Vagina (tissue), 2 donors: ENCODE data around the gene TBXA2R.

Source experiments
- POLR2A ChIP-seq, 2 donors: fragments of 450-650 bp; IDR thresholded peaks; one replicate each; pipeline ENCODE4 v1.6.1; 2017; ENCODE audit warnings: antibody characterized with exemption in 2 of 2, mild to moderate bottlenecking in 2 of 2, moderate library complexity in 2 of 2
- TF ChIP-seq, protein P1 (sequence below), 3 experiments: fragments of 450-650 bp in 2 of 3; fragments of 200-600 bp in 1 of 3; sonication (generic) in 1 of 3; IDR thresholded peaks; one replicate each; pipeline ENCODE4 v1.5.1; 2017 to 2019; ENCODE audit warnings: antibody characterized with exemption in 3 of 3, mild to moderate bottlenecking in 2 of 3, moderate library complexity in 2 of 3

GRCh38 chr19:3577723-3578344, 28.8 kb downstream of the TBXA2R start:
- TF ChIP-seq, protein P1, sequence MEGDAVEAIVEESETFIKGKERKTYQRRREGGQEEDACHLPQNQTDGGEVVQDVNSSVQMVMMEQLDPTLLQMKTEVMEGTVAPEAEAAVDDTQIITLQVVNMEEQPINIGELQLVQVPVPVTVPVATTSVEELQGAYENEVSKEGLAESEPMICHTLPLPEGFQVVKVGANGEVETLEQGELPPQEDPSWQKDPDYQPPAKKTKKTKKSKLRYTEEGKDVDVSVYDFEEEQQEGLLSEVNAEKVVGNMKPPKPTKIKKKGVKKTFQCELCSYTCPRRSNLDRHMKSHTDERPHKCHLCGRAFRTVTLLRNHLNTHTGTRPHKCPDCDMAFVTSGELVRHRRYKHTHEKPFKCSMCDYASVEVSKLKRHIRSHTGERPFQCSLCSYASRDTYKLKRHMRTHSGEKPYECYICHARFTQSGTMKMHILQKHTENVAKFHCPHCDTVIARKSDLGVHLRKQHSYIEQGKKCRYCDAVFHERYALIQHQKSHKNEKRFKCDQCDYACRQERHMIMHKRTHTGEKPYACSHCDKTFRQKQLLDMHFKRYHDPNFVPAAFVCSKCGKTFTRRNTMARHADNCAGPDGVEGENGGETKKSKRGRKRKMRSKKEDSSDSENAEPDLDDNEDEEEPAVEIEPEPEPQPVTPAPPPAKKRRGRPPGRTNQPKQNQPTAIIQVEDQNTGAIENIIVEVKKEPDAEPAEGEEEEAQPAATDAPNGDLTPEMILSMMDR (IDR thresholded peaks at IDR 0.05): no peak
- no peak for TF ChIP-seq POLR2A (IDR thresholded peaks at IDR 0.05)
